OCI-LY7 (cell line): ENCODE results near the gene PCSK7. TPM values are rescaled to one million over a fixed set of nuclear protein-coding genes. Genes with fewer than 3 reads are reported as not detected.

Experiments used
- BruUV-seq: library from RNA; stranded (reverse); fragments of 400-500 nt; replicated peaks from 2 replicates; lab custom pipeline; 2021; lab: Mats Ljungman, UMichigan
- CTCF ChIA-PET: fragments of 300-600 bp; sonication (Branson Sonifier 250); formaldehyde crosslinking; loops from one replicate; lab custom pipeline; 2022; ENCODE audit warnings: antibody characterized with exemption; ENCODE audit not compliant: unreplicated experiment; lab: Charles Lee
- POLR2A ChIA-PET: fragments of 300-600 bp; sonication (Branson Sonifier 250); formaldehyde crosslinking; loops from one replicate; lab custom pipeline; 2022; ENCODE audit warnings: antibody characterized with exemption; lab: Charles Lee
- DNase-seq: peaks from one replicate; pipeline ENCODE4 v3.0.0-alpha.2; 2015; ENCODE audit warnings: low spot score
- H2AFZ ChIP-seq: fragments of 200-600 bp; sonication (generic), shearing (Covaris generic); 2 replicates; pipeline ENCODE4 v1.6.1; 2014; ENCODE audit warnings: mild to moderate bottlenecking, antibody characterized with exemption, low read length, moderate library complexity
- H3K27ac ChIP-seq: fragments of 200-600 bp; sonication (generic); 2 replicates; pipeline ENCODE4 v1.5.1; 2014; ENCODE audit warnings: mixed run types, low read depth, mild to moderate bottlenecking, moderate library complexity, low read length, inconsistent platforms; ENCODE audit not compliant: poor library complexity, severe bottlenecking
- H3K36me3 ChIP-seq: fragments of 200-600 bp; sonication (generic); 2 replicates; pipeline ENCODE4 v1.6.1; 2014; ENCODE audit warnings: mild to moderate bottlenecking, antibody characterized with exemption, low read length, moderate library complexity, mixed read lengths; ENCODE audit not compliant: insufficient read depth
- H3K4me1 ChIP-seq: fragments of 200-600 bp; sonication (generic); 2 replicates; pipeline ENCODE4 v1.5.1; 2014; ENCODE audit warnings: mild to moderate bottlenecking, low read length; ENCODE audit not compliant: insufficient read depth, poor library complexity, severe bottlenecking
- H3K4me2 ChIP-seq: fragments of 200-600 bp; sonication (generic); 2 replicates; pipeline ENCODE4 v1.6.1; 2014; ENCODE audit warnings: mild to moderate bottlenecking, low read length
- H3K4me3 ChIP-seq: fragments of 200-600 bp; sonication (generic); 2 replicates; pipeline ENCODE4 v1.5.1; 2014; ENCODE audit warnings: mild to moderate bottlenecking, low read depth, low read length; ENCODE audit not compliant: poor library complexity, severe bottlenecking
- H3K79me2 ChIP-seq: fragments of 200-600 bp; sonication (generic); 2 replicates; pipeline ENCODE4 v1.6.1; 2016; ENCODE audit warnings: low read depth, mild to moderate bottlenecking, low read length, moderate library complexity, mixed read lengths; ENCODE audit not compliant: insufficient read depth
- H3K9me2 ChIP-seq: fragments of 200-600 bp; sonication (generic); 2 replicates; pipeline ENCODE4 v1.6.1; 2016; ENCODE audit warnings: mild to moderate bottlenecking, low read length, mixed read lengths; ENCODE audit not compliant: insufficient read depth
- H3K9me3 ChIP-seq: fragments of 200-600 bp; sonication (generic); 2 replicates; pipeline ENCODE4 v1.6.1; 2014; ENCODE audit warnings: mild to moderate bottlenecking, mixed run types, low read length, mixed read lengths
- H4K20me1 ChIP-seq: fragments of 200-600 bp; sonication (generic); 2 replicates; pipeline ENCODE4 v1.6.1; 2014; ENCODE audit warnings: mild to moderate bottlenecking, antibody characterized with exemption, low read length, moderate library complexity, mixed read lengths; ENCODE audit not compliant: insufficient read depth
- CTCF ChIP-seq: fragments of 200-600 bp; sonication (generic); conservative IDR thresholded peaks from 2 replicates; pipeline ENCODE4 v1.5.1; 2014; ENCODE audit warnings: mild to moderate bottlenecking, antibody characterized with exemption, low read length, moderate library complexity, mixed read lengths
- EZH2phosphoT487 ChIP-seq: fragments of 200-600 bp; sonication (generic); IDR thresholded peaks from 2 replicates; pipeline ENCODE4 v1.6.1; 2018; ENCODE audit warnings: low read depth, borderline replicate concordance, mild to moderate bottlenecking, mixed run types, antibody characterized with exemption, low read length, moderate library complexity, mixed read lengths
- intact Hi-C: fragments of 100-400 bp; cut with micrococcal nuclease; formaldehyde crosslinking; loops from one replicate; pipeline ENCODE4 v1.10.0; 2022; ENCODE audit not compliant: unreplicated experiment
- total RNA-seq, 2 experiments: library from RNA; depleted of rRNA in 1 of 2; stranded (reverse); fragments of >200 nt in 1 of 2; shearing (Covaris generic) in 1 of 2; gene quantifications; 2 replicates each; pipeline ENCODE4 v1.2.3, GENCODE V29; 2014 to 2022

Gene PCSK7
- total RNA-seq, 2 experiments from 2014 or later: 44.1 to 91.2 TPM

GRCh38 chr11:117199916-117200812, 31.7 kb downstream of the PCSK7 start:
- TF ChIP-seq EZH2phosphoT487 (no peak), CTCF (no peak)
- Histone ChIP-seq H4K20me1 (no peaks in the 10 kb centered on the region), H3K27ac (no peak overlapping the region), H3K4me3 (no peak overlapping the region), H2AFZ (no peak overlapping the region), H3K79me2 (no peaks in the 10 kb centered on the region), H3K4me2 (no peak overlapping the region), H3K4me1 (no peaks in the 10 kb centered on the region), H3K9me2 (no peaks in the 10 kb centered on the region), H3K36me3 (peaks cover 14% of the 10 kb centered on the region), H3K9me3 (no peaks in the 10 kb centered on the region)
- no TSS peak for BruUV-seq
- no peak for DNase-seq
- CTCF ChIA-PET: no interaction called here
- intact Hi-C loops: no loop called here
- POLR2A ChIA-PET: no interaction called here

- Histone ChIP-seq H3K4me2 (no peak within 1 kb of the TSS), H2AFZ (no peak within 1 kb of the TSS), H3K79me2 (no peaks in the 10 kb centered on the region), H3K4me3 (no peak within 1 kb of the TSS), H3K4me1 (no peaks in the 10 kb centered on the region), H4K20me1 (no peaks in the 10 kb centered on the region), H3K9me2 (no peaks in the 10 kb centered on the region), H3K36me3 (peaks cover 7% of the 10 kb centered on the region; the same call in 1 of the 2 replicates), H3K9me3 (no peaks in the 10 kb centered on the region), H3K27ac (no peak within 1 kb of the TSS)
- no TSS peak for BruUV-seq
- ChIA-PET CTCF (no interaction called here), POLR2A (no interaction called here)
- TF ChIP-seq CTCF (no peak), EZH2phosphoT487 (no peak)
- intact Hi-C loops: no loop called here
- no peak for DNase-seq
Observed at GRCh38 chr11:117199053-117199915, 32.6 kb downstream of the PCSK7 start, which contains the start of gene TAGLN. Gene TAGLN (plus strand): TSS chr11:117199370. CDS start chr11:117203014, 3,644 bp downstream.
